GM23248 (cell line): ENCODE data around the gene TMEM151B. TPM values are rescaled to one million over a fixed set of nuclear protein-coding genes. Genes with fewer than 3 reads are reported as not detected.
A peak's percentile ranks its signal among the peaks of the same experiment; 100 is the strongest.

Experiments
- DNase-seq: peaks from one replicate; pipeline ENCODE4 v3.0.0-alpha.2; 2015
- H2AFZ ChIP-seq: fragments of 200-600 bp; sonication (generic); 2 replicates; pipeline ENCODE4 v1.6.1; 2016; ENCODE audit warnings: antibody characterized with exemption
- H3F3A ChIP-seq: fragments of 200-600 bp; sonication (generic); 2 replicates; pipeline ENCODE4 v1.6.1; 2016; ENCODE audit warnings: mild to moderate bottlenecking, antibody characterized with exemption, mixed run types; ENCODE audit not compliant: insufficient read depth
- H3K27ac ChIP-seq: fragments of 200-600 bp; sonication (generic); 2 replicates; pipeline ENCODE4 v1.5.1; 2016; ENCODE audit warnings: mild to moderate bottlenecking
- H3K27me3 ChIP-seq: fragments of 200-600 bp; sonication (generic); replicated peaks from 2 replicates; pipeline ENCODE4 v1.6.1; 2016; ENCODE audit warnings: mild to moderate bottlenecking; ENCODE audit not compliant: insufficient read depth
- H3K36me3 ChIP-seq: fragments of 200-600 bp; sonication (generic); 2 replicates; pipeline ENCODE4 v1.6.1; 2016; ENCODE audit warnings: low read depth, mild to moderate bottlenecking
- H3K4me1 ChIP-seq: fragments of 200-600 bp; sonication (generic); 2 replicates; pipeline ENCODE4 v1.6.1; 2016; ENCODE audit warnings: mild to moderate bottlenecking; ENCODE audit not compliant: insufficient read depth
- H3K4me2 ChIP-seq: fragments of 200-600 bp; sonication (generic); one replicate; pipeline ENCODE4 v1.6.1; 2016; ENCODE audit warnings: mild to moderate bottlenecking; ENCODE audit not compliant: unreplicated experiment
- H3K4me3 ChIP-seq: fragments of 200-600 bp; sonication (generic); 2 replicates; pipeline ENCODE4 v1.5.1; 2016; ENCODE audit warnings: mild to moderate bottlenecking
- H3K79me2 ChIP-seq: fragments of 200-600 bp; sonication (generic); 2 replicates; pipeline ENCODE4 v1.6.1; 2016; ENCODE audit warnings: mild to moderate bottlenecking; ENCODE audit not compliant: insufficient read depth
- H3K9ac ChIP-seq: fragments of 200-600 bp; sonication (generic); 2 replicates; pipeline ENCODE4 v1.6.1; 2016; ENCODE audit warnings: mild to moderate bottlenecking
- H3K9me2 ChIP-seq: fragments of 200-600 bp; sonication (generic); 2 replicates; pipeline ENCODE4 v1.6.1; 2016; ENCODE audit warnings: mixed run types, mild to moderate bottlenecking, moderate library complexity; ENCODE audit not compliant: insufficient read depth
- H3K9me3 ChIP-seq: fragments of 200-600 bp; sonication (generic); one replicate; pipeline ENCODE4 v1.6.1; 2017; ENCODE audit warnings: low read depth
- H4K20me1 ChIP-seq: fragments of 200-600 bp; sonication (generic); 2 replicates; pipeline ENCODE4 v1.6.0; 2016; ENCODE audit not compliant: insufficient read depth
- EZH2 ChIP-seq: fragments of 200-600 bp; sonication (generic); IDR thresholded peaks from 2 replicates; pipeline ENCODE4 v1.6.1; 2018; ENCODE audit warnings: antibody characterized with exemption, mild to moderate bottlenecking; ENCODE audit not compliant: insufficient read depth, poor library complexity, severe bottlenecking
- EZH2phosphoT487 ChIP-seq: fragments of 200-600 bp; sonication (generic); IDR thresholded peaks from 2 replicates; pipeline ENCODE4 v1.6.1; 2018; ENCODE audit warnings: antibody characterized with exemption, moderate library complexity, mild to moderate bottlenecking, low read depth; ENCODE audit not compliant: insufficient read depth
- WGBS, 2 experiments: methylation state at CpG; one replicate each; pipeline ENCODE4 v1.1.6; 2015 to 2017; ENCODE audit warnings: low lambda C conversion rate in 2 of 2, low coverage in 1 of 2; ENCODE audit errors: missing lambda C conversion rate in 2 of 2; 5-methylcytosine and 5-hydroxymethylcytosine counted together
- in situ Hi-C: fragments of 300-500 bp; cut with MboI; formaldehyde crosslinking; loops from 2 replicates; pipeline ENCODE4 v1.15.0; 2020
- microRNA counts: library from miRNA; unstranded; fragments of <30 nt; microRNA quantifications from one replicate; lab custom pipeline; 2016
- polyA plus RNA-seq: library from polyadenylated mRNA; unstranded; fragments of >200 nt; fragmentation: Nextera tagmentation; extraction: Ambion mirVana; gene quantifications from 2 replicates; pipeline ENCODE4 v1.2.1, GENCODE V29; 2016
- total RNA-seq: library from RNA; depleted of rRNA; stranded (reverse); fragments of >200 nt; shearing (Covaris generic); gene quantifications from 2 replicates; pipeline ENCODE4 v1.2.3, GENCODE V29; 2014; rRNA removed

The TMEM151B gene
- total and polyA plus RNA-seq, 2 experiments from 2014 or later, result not detected

DNA sequence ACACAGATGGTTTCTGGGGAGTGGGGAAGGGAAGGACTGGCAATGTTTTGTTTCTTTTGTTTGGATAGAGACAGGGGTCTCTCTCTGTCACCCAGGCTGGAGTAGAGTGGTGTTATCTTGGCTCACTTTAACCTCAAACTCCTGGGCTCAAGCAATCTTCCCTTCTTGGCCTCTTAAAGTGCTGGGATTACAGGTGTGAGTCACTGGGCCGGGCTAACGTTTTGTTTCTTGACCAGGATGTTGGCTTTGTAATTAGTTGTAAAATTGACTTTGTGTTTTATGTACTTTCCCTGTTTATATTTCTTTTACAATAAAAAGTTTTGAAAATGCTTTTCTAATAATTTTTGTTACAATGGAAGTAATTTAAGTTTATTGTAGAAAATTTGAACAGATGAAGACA, 83.1 kb downstream of the TMEM151B start:
- no peak for DNase-seq
- H3K36me3 ChIP-seq, result no peaks in the 10 kb centered on the region
- no peak overlapping the region for H3K4me3 ChIP-seq
- H3K4me2 ChIP-seq, result no peak overlapping the region
- no peak overlapping the region for H3K27ac ChIP-seq
- no peaks in the 10 kb centered on the region for H3K4me1 ChIP-seq
- H3K79me2 ChIP-seq, result no peaks in the 10 kb centered on the region
- H3K9me2 ChIP-seq, result no peaks in the 10 kb centered on the region
- H2AFZ ChIP-seq, result no peak overlapping the region
- H3K9ac ChIP-seq, result no peak overlapping the region
- in situ Hi-C loops, result no loop called here
- no peaks in the 10 kb centered on the region; the same call in 1 of the 2 replicates for H3K27me3 ChIP-seq
- TF ChIP-seq EZH2phosphoT487, result no peak
- no peak for TF ChIP-seq EZH2
- H3K9me3 ChIP-seq, result no peaks in the 10 kb centered on the region
- H4K20me1 ChIP-seq, result no peaks in the 10 kb centered on the region
- H3F3A ChIP-seq, result 0 out of 2 replicates have a peak, but pooled peaks cover 4% of the 10 kb centered on the region
- WGBS, 2 experiments, result 48 to 57% methylated on average over 2 of the region's 2 CpGs

- Histone ChIP-seq H3K27ac (no peak overlapping the region), H3K4me2 (no peak overlapping the region), H3K4me1 (no peaks in the 10 kb centered on the region), H3K9me2 (no peaks in the 10 kb centered on the region), H3K27me3 (no peaks in the 10 kb centered on the region; the same call in none of the 2 replicates), H3K9ac (no peak overlapping the region), H2AFZ (no peak overlapping the region), H3K36me3 (no peaks in the 10 kb centered on the region), H4K20me1 (no peaks in the 10 kb centered on the region), H3F3A (0 out of 2 replicates have a peak, but pooled peaks cover 4% of the 10 kb centered on the region), H3K79me2 (no peaks in the 10 kb centered on the region), H3K9me3 (no peaks in the 10 kb centered on the region), H3K4me3 (no peak overlapping the region)
- in situ Hi-C loops, result no loop called here
- DNase-seq, result no peak
- TF ChIP-seq EZH2, result no peak
- no peak for TF ChIP-seq EZH2phosphoT487
- 40 to 50% methylated on average over 4 of the region's 4 CpGs for WGBS, 2 experiments
Measured at GRCh38 chr6:44355640-44356039, 85.4 kb downstream of the TMEM151B start.

DNA sequence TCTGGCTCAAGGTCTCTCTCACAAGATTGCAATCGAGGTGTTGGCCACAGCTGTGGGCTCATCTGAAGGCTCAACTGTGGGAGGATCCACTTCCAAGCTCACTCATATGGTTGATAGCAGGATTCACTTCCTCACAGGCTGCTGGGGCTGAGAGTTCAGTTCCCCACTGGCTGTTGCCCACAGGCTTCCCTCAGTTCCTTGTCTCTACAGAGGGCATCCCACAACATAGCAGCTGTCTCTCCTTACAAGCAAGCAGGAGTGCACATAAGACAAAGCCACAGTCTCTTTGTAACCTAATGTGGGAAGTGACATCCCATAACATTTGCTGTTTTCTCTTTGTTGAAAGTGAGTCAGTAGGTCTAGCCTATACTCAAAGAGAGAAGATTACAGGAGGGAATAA, 86.2 kb downstream of the TMEM151B start:
- TF ChIP-seq EZH2phosphoT487, result no peak
- no peak for TF ChIP-seq EZH2
- no peak overlapping the region for H3K4me3 ChIP-seq
- 0 out of 2 replicates have a peak, but pooled peaks cover 2% of the 10 kb centered on the region for H3F3A ChIP-seq
- H3K79me2 ChIP-seq, result no peaks in the 10 kb centered on the region
- peaks cover 6% of the 10 kb centered on the region for H3K27me3 ChIP-seq
- in situ Hi-C loops, result no loop called here
- WGBS, 2 experiments, result 24 to 25% methylated on average over 1 of the region's 1 CpG
- H3K4me2 ChIP-seq, result no peak overlapping the region
- no peak for DNase-seq
- no peak overlapping the region for H3K27ac ChIP-seq
- H3K9me2 ChIP-seq, result no peaks in the 10 kb centered on the region
- H2AFZ ChIP-seq, result no peak overlapping the region
- H3K36me3 ChIP-seq, result no peaks in the 10 kb centered on the region
- no peaks in the 10 kb centered on the region for H3K9me3 ChIP-seq
- H3K9ac ChIP-seq, result no peak overlapping the region
- H4K20me1 ChIP-seq, result no peaks in the 10 kb centered on the region
- no peaks in the 10 kb centered on the region for H3K4me1 ChIP-seq

MicroRNAs within 50 kb of the gene (microRNA counts, 767-probe panel; counts per million panel counts)
- 447 counts per million, percentile 86 among the panel's probes with 10 or more counts for microRNA hsa-miR-4647 (lab: Ali Mortazavi, UCI)

Other genes starting within 250 kb of the TMEM151B start
- 47.6 and 64.7 TPM in 2 replicates for gene MRPL14, start 143.0 kb upstream of the TMEM151B start, total RNA-seq
- gene MRPL14, start 143.0 kb upstream of the TMEM151B start, polyA plus RNA-seq, result 91.2 and 98.0 TPM in 2 replicates
- gene TMEM63B, start 142.9 kb upstream of the TMEM151B start, total RNA-seq, result 29.0 and 43.2 TPM in 2 replicates
- gene TMEM63B, start 142.9 kb upstream of the TMEM151B start, polyA plus RNA-seq, result 14.1 and 14.3 TPM in 2 replicates
- under 0.01 TPM in 1 of 2 replicates, not detected in the other for gene CAPN11, start 111.6 kb upstream of the TMEM151B start, total RNA-seq
- not detected in 2 replicates for gene CAPN11, start 111.6 kb upstream of the TMEM151B start, polyA plus RNA-seq
- gene MYMX, start 53.5 kb upstream of the TMEM151B start, total RNA-seq, result not detected in 2 replicates
- gene MYMX, start 53.5 kb upstream of the TMEM151B start, polyA plus RNA-seq, result not detected in 2 replicates
- gene SLC29A1, start 46.9 kb upstream of the TMEM151B start, total RNA-seq, result 12.2 and 17.1 TPM in 2 replicates
- gene SLC29A1, start 46.9 kb upstream of the TMEM151B start, polyA plus RNA-seq, result 18.4 and 19.2 TPM in 2 replicates
- 686 and 732 TPM in 2 replicates for gene HSP90AB1, start 23.3 kb upstream of the TMEM151B start, total RNA-seq
- gene HSP90AB1, start 23.3 kb upstream of the TMEM151B start, polyA plus RNA-seq, result 392 and 395 TPM in 2 replicates
- 106 and 114 TPM in 2 replicates for gene SLC35B2, start 12.9 kb upstream of the TMEM151B start, total RNA-seq
- 101 and 103 TPM in 2 replicates for gene SLC35B2, start 12.9 kb upstream of the TMEM151B start, polyA plus RNA-seq
- gene NFKBIE, start 4.9 kb upstream of the TMEM151B start, total RNA-seq, result 2.3 and 6.3 TPM in 2 replicates
- 3.5 and 4.5 TPM in 2 replicates for gene NFKBIE, start 4.9 kb upstream of the TMEM151B start, polyA plus RNA-seq
- 14.4 and 14.7 TPM in 2 replicates for gene AARS2, start 42.9 kb downstream of the TMEM151B start, total RNA-seq
- gene AARS2, start 42.9 kb downstream of the TMEM151B start, polyA plus RNA-seq, result 5.3 and 6.0 TPM in 2 replicates
- gene SPATS1, start 72.2 kb downstream of the TMEM151B start, total RNA-seq, result not detected in 2 replicates
- not detected in 2 replicates for gene SPATS1, start 72.2 kb downstream of the TMEM151B start, polyA plus RNA-seq
- gene CDC5L, start 117.3 kb downstream of the TMEM151B start, total RNA-seq, result 20.4 and 22.3 TPM in 2 replicates
- 15.3 and 15.9 TPM in 2 replicates for gene CDC5L, start 117.3 kb downstream of the TMEM151B start, polyA plus RNA-seq